Activated CD8-positive, alpha-beta memory T cell treated with anti-CD3 and anti-CD28 coated beads, Interleukin-2, amount 10 ng/mL, durations not matched to agents 7 days and 5 days (primary cell): ENCODE measurements around the gene SFRP5. TPM values are rescaled to one million over a fixed set of nuclear protein-coding genes. Genes with fewer than 3 reads are reported as not detected.

ENCODE experiments used
- ATAC-seq: fragments of 150-1000 bp; cut with Tn5 transposase; one replicate; pipeline ENCODE4 v1.10.0; 2021; ENCODE audit warnings: moderate library complexity
- CTCF ChIA-PET: fragments of 350-600 bp; sonication (Branson Sonifier 250); formaldehyde crosslinking; loops from one replicate; lab custom pipeline; 2021; ENCODE audit warnings: antibody characterized with exemption; lab: Charles Lee
- DNase-seq: peaks from one replicate; pipeline ENCODE4 v3.0.0-alpha.2; 2020
- H3K27ac Mint-ChIP-seq: one replicate; pipeline ENCODE4 v1.8.0; 2021; ENCODE audit warnings: mild to moderate bottlenecking, mixed read lengths
- H3K27me3 Mint-ChIP-seq: one replicate; pipeline ENCODE4 v1.8.0; 2021; ENCODE audit warnings: mixed read lengths
- H3K36me3 Mint-ChIP-seq: one replicate; pipeline ENCODE4 v1.8.0; 2021; ENCODE audit warnings: mild to moderate bottlenecking, mixed read lengths
- H3K4me1 Mint-ChIP-seq: one replicate; pipeline ENCODE4 v1.8.0; 2021; ENCODE audit warnings: mixed read lengths
- H3K4me3 Mint-ChIP-seq: one replicate; pipeline ENCODE4 v1.8.0; 2021; ENCODE audit warnings: mild to moderate bottlenecking, moderate library complexity, mixed read lengths
- H3K9me3 Mint-ChIP-seq: one replicate; pipeline ENCODE4 v1.8.0; 2022; ENCODE audit warnings: low read depth, mixed read lengths
- total RNA-seq, 2 experiments: library from RNA; stranded (reverse); gene quantifications; one replicate each; pipeline ENCODE4 v1.2.3, GENCODE V29; 2021

Gene SFRP5
- total RNA-seq, 2 experiments from 2014 or later = not detected

- Mint-ChIP-seq H3K27me3 (no peaks in the 10 kb centered on the region), H3K36me3 (peaks cover 13% of the 10 kb centered on the region), H3K27ac (no peak overlapping the region), H3K4me1 (peaks cover 21% of the 10 kb centered on the region), H3K4me3 (no peak overlapping the region), H3K9me3 (peaks cover 4% of the 10 kb centered on the region)
- CTCF ChIA-PET = interaction anchor here (1.3 kb wide), 1 partner anchor 8 kb away, joined by 6 read pairs; no protein-coding TSS in a partner anchor
- DNase-seq (no peak), ATAC-seq (no peak)
Observed at GRCh38 chr10:97800474-97800873, 28.7 kb upstream of the SFRP5 start.

GRCh38 chr10:97798958-97799610 lies 27.3 kb upstream of the SFRP5 start:
- H3K9me3 Mint-ChIP-seq = peaks cover 4% of the 10 kb centered on the region
- no peak overlapping the region for H3K27ac Mint-ChIP-seq
- peaks cover 24% of the 10 kb centered on the region for H3K4me1 Mint-ChIP-seq
- peaks cover 13% of the 10 kb centered on the region for H3K36me3 Mint-ChIP-seq
- CTCF ChIA-PET = interaction anchor here (1.0 kb wide), 1 partner anchor 70 kb away, joined by 4 read pairs; no protein-coding TSS in a partner anchor
- no peaks in the 10 kb centered on the region for H3K27me3 Mint-ChIP-seq
- DNase-seq (no peak), ATAC-seq (no peak)
- no peak overlapping the region for H3K4me3 Mint-ChIP-seq

GRCh38 chr10:97796651-97797050 lies 24.9 kb upstream of the SFRP5 start:
- peak overlapping the region; percentile 90 for H3K27ac Mint-ChIP-seq
- peaks cover 31% of the 10 kb centered on the region for H3K4me1 Mint-ChIP-seq
- H3K9me3 Mint-ChIP-seq = peaks cover 4% of the 10 kb centered on the region
- H3K4me3 Mint-ChIP-seq = peak overlapping the region; percentile 66
- H3K36me3 Mint-ChIP-seq = peaks cover 13% of the 10 kb centered on the region
- ATAC-seq (peak; percentile 92), DNase-seq (peak; percentile 78)
- no peaks in the 10 kb centered on the region for H3K27me3 Mint-ChIP-seq
- CTCF ChIA-PET = interaction anchor here (0.6 to 11.9 kb wide), 5 partner anchors 46 to 119 kb away, joined by 3 to 288 read pairs (median 4); partner anchors contain the start of gene GOLGA7B

DNA sequence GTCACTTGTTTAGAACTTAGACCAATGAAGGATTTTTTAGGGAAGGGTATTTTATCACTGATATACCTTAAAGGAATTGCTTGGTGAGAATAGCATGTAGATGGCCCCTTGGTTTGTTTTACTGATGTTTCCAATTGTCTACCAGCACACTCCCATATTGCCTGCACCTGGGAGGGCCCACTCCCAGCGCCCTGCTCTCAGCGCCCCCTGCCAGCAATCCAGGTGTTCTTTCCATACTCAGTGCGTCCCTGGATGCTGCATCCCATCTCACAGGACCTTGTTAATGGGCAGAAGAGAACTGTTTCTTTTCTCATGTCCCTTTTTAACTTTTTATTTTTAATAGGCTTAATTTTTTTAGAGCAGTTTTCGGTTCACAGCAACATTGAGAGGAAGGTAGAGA lies 24.1 kb upstream of the SFRP5 start:
- H3K27ac Mint-ChIP-seq = peak overlapping the region; percentile 90
- peaks cover 32% of the 10 kb centered on the region for H3K4me1 Mint-ChIP-seq
- no peak overlapping the region for H3K4me3 Mint-ChIP-seq
- H3K36me3 Mint-ChIP-seq = peaks cover 13% of the 10 kb centered on the region
- DNase-seq = no peak
- CTCF ChIA-PET = interaction anchor here (1.1 to 11.9 kb wide), 3 partner anchors 47 to 72 kb away, joined by 3 to 288 read pairs (median 5); partner anchors contain the start of gene GOLGA7B
- no peak for ATAC-seq
- peaks cover 4% of the 10 kb centered on the region for H3K9me3 Mint-ChIP-seq
- H3K27me3 Mint-ChIP-seq = no peaks in the 10 kb centered on the region

- peaks cover 26% of the 10 kb centered on the region for H3K4me1 Mint-ChIP-seq
- ATAC-seq (peak; percentile 69), DNase-seq (peak; percentile 79)
- CTCF ChIA-PET = interaction anchor here (0.5 to 11.9 kb wide), 35 partner anchors 9 to 376 kb away, joined by 3 to 288 read pairs (median 5); partner anchors contain the start of genes GOLGA7B, PI4K2A and ZFYVE27
- H3K4me3 Mint-ChIP-seq = no peak overlapping the region
- peaks cover 2% of the 10 kb centered on the region for H3K36me3 Mint-ChIP-seq
- no peaks in the 10 kb centered on the region for H3K9me3 Mint-ChIP-seq
- H3K27ac Mint-ChIP-seq = peak overlapping the region; percentile 43
- H3K27me3 Mint-ChIP-seq = peaks cover 7% of the 10 kb centered on the region
Observed at GRCh38 chr10:97791824-97792721, 20.3 kb upstream of the SFRP5 start.

DNA sequence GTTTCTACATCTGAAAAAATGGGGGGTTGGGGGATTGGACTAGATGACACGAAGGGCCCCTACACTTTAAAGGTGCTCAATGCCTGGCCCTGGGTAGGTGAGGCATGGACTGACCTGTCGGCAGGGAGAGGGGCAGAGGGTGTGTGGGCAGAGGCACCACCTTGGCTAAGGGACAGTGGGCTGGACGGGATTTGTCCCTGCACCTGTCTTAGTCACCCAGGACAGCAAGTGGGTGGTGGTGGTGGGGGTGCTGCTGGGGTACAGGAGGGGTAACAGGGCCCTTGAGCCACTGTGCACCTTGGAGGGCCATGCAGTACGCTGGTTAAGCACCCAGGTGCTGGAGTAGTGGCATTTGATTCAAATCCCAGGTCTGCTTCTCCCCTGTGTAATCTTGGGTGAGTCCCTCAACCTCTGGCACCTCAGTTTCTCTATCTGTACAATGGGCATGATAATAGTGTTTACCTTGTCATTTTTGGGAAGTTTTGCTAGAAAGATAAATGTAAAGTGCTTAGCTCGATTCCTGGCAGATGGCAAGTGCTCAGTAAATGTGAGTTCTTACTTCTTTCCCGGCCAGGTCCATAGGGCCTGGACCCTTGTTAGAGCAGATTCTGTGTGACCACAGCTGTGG lies 18.1 kb upstream of the SFRP5 start:
- no peaks in the 10 kb centered on the region for H3K36me3 Mint-ChIP-seq
- CTCF ChIA-PET = interaction anchor here (0.7 to 11.9 kb wide), 6 partner anchors 11 to 360 kb away, joined by 3 to 288 read pairs (median 4); partner anchors contain the start of gene GOLGA7B
- H3K9me3 Mint-ChIP-seq = no peaks in the 10 kb centered on the region
- peaks cover 8% of the 10 kb centered on the region for H3K4me1 Mint-ChIP-seq
- no peak overlapping the region for H3K4me3 Mint-ChIP-seq
- H3K27ac Mint-ChIP-seq = no peak overlapping the region
- DNase-seq (no peak), ATAC-seq (no peak)
- H3K27me3 Mint-ChIP-seq = peaks cover 7% of the 10 kb centered on the region

DNA sequence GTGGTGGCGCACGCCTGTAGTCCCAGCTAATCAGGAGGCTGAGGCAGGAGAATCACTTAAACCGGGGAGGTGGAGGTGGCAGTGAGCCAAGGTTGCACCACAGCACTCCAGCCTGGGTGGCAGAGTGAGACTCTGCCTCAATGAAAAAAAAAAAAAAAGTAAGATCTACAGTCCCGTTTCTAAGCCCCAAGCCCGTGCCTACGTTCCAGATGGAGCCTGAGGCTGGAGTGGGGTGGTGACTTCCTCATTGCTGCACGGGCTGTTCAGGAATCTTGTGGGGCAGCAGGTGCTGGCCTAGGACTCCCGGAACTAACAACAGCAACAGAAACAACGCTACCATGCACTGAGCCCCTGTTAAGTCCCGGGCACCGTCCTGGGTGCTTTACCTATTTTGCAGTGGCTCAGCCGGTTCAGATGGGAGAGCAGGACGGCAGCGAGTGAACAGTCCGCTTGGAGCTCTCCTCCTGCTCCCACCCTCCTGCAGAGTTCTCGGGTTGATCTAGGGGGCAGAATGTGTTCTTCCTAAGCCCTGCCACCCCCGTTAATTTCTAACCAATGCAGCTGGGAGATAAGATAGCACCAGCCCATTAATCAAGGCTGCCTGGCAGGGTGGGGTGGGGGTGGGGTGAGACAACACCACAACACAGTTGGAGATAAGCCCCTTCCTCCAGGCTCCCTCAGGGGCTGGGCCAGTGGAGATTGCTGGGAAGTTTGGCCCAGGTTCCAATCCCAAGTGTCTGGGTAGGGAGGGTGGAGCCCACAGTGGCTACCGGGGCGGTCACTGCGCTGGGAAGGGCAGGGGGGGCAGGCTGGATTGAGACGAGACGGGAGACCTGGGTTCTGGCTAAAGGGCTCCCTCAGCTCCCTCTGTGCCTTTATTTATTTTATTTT lies 17.0 kb upstream of the SFRP5 start:
- Mint-ChIP-seq H3K27me3 (peaks cover 7% of the 10 kb centered on the region), H3K27ac (no peak overlapping the region), H3K4me3 (no peak overlapping the region), H3K9me3 (no peaks in the 10 kb centered on the region), H3K4me1 (peaks cover 8% of the 10 kb centered on the region), H3K36me3 (no peaks in the 10 kb centered on the region)
- DNase-seq = no peak
- no peak for ATAC-seq
- CTCF ChIA-PET = interaction anchor here (3.7 to 11.9 kb wide), 2 partner anchors 70 to 79 kb away, joined by 17 to 288 read pairs; no protein-coding TSS in a partner anchor

GRCh38 chr10:97785731-97786130 lies 13.9 kb upstream of the SFRP5 start:
- DNase-seq (no peak), ATAC-seq (no peak)
- H3K27me3 Mint-ChIP-seq = peaks cover 7% of the 10 kb centered on the region
- H3K4me1 Mint-ChIP-seq = peaks cover 17% of the 10 kb centered on the region
- H3K9me3 Mint-ChIP-seq = no peaks in the 10 kb centered on the region
- no peak overlapping the region for H3K27ac Mint-ChIP-seq
- no peak overlapping the region for H3K4me3 Mint-ChIP-seq
- no peaks in the 10 kb centered on the region for H3K36me3 Mint-ChIP-seq
- CTCF ChIA-PET = interaction anchor here (1.4 kb wide), 1 partner anchor 243 kb away, joined by 3 read pairs; no protein-coding TSS in a partner anchor

GRCh38 chr10:97785231-97785630 lies 13.4 kb upstream of the SFRP5 start:
- CTCF ChIA-PET = interaction anchor here (1.4 kb wide), 1 partner anchor 243 kb away, joined by 3 read pairs; no protein-coding TSS in a partner anchor
- no peak for DNase-seq
- Mint-ChIP-seq H3K4me3 (no peak overlapping the region), H3K27ac (no peak overlapping the region), H3K9me3 (no peaks in the 10 kb centered on the region), H3K27me3 (peaks cover 7% of the 10 kb centered on the region), H3K4me1 (peaks cover 21% of the 10 kb centered on the region), H3K36me3 (no peaks in the 10 kb centered on the region)
- ATAC-seq = no peak

DNA sequence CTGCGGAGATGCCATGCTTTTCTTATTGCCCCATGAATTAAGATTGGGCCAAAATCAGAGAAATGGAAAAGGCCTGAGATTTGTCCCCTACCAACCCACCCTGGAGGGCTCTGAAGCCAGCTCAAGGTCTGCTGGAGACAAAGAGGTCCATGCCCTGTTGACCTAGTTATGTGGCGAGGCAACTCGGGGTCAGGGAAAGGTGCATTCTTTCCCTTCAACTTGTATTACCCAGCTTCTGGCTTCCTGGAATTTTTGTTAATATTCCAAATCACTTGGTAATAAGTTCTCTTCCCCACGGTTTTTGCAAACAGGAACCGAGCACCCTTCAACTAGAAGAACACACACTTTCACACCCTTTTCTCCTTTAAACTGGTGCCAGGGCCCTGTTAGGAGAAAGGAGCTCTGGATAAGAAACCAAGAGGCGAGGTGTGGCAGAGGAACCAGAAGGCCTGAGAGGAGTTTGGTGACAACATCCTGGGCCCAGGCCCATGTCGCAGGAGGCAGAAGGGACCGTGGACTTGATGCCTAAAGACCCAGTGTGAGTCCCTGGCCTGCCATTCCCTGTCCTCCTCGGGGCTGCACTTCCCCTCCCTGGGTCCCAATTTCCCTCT lies 12.5 kb upstream of the SFRP5 start:
- peaks cover 21% of the 10 kb centered on the region for H3K4me1 Mint-ChIP-seq
- H3K27ac Mint-ChIP-seq = no peak overlapping the region
- no peak overlapping the region for H3K4me3 Mint-ChIP-seq
- DNase-seq (no peak), ATAC-seq (no peak)
- H3K36me3 Mint-ChIP-seq = no peaks in the 10 kb centered on the region
- peaks cover 7% of the 10 kb centered on the region for H3K27me3 Mint-ChIP-seq
- CTCF ChIA-PET = interaction anchor here (0.7 kb wide), 1 partner anchor 1250 kb away, joined by 3 read pairs; no protein-coding TSS in a partner anchor
- no peaks in the 10 kb centered on the region for H3K9me3 Mint-ChIP-seq

GRCh38 chr10:97782455-97783228 lies 10.8 kb upstream of the SFRP5 start:
- no peak overlapping the region for H3K4me3 Mint-ChIP-seq
- peaks cover 21% of the 10 kb centered on the region for H3K4me1 Mint-ChIP-seq
- no peaks in the 10 kb centered on the region for H3K9me3 Mint-ChIP-seq
- DNase-seq (no peak), ATAC-seq (no peak)
- H3K27me3 Mint-ChIP-seq = peaks cover 2% of the 10 kb centered on the region
- H3K36me3 Mint-ChIP-seq = no peaks in the 10 kb centered on the region
- CTCF ChIA-PET = interaction anchor here (1.5 to 3.4 kb wide), 4 partner anchors 10 to 86 kb away, joined by 4 to 25 read pairs (median 13); no protein-coding TSS in a partner anchor
- H3K27ac Mint-ChIP-seq = no peak overlapping the region
